Activated CD4-positive, alpha-beta T cell treated with anti-CD3 and anti-CD28 coated beads for 4 hours (primary cell): ENCODE data around the gene DPAGT1.

Experiments used
- DNase-seq, 2 donors: peaks; one replicate each; pipeline ENCODE4 v3.0.0-alpha.2; 2020

The DPAGT1 gene

GRCh38 chr11:119057000-119057769, 44.5 kb downstream of the DPAGT1 start, which contains the start of gene HYOU1:
Gene HYOU1, minus strand, starts transcription at chr11:119057205. Its CDS starts 1,045 bp downstream, at chr11:119056160.
- DNase-seq, result peak; percentile 99 to 100

GRCh38 chr11:119056421-119056999, 45.1 kb downstream of the DPAGT1 start:
- DNase-seq, result peak; percentile 37 to 40

- DNase-seq, result no peak
Measured at GRCh38 chr11:119055901-119056300, 45.8 kb downstream of the DPAGT1 start.

- no peak for DNase-seq
Measured at GRCh38 chr11:119054418-119054817, 47.2 kb downstream of the DPAGT1 start.

- DNase-seq, result no peak
Measured at GRCh38 chr11:119052163-119052814, 49.4 kb downstream of the DPAGT1 start.

- DNase-seq, result no peak
Measured at GRCh38 chr11:119051440-119052162, 50.1 kb downstream of the DPAGT1 start.

GRCh38 chr11:119049081-119049480, 52.6 kb downstream of the DPAGT1 start:
- no peak for DNase-seq

GRCh38 chr11:119048644-119049043, 53.0 kb downstream of the DPAGT1 start:
- no peak for DNase-seq

GRCh38 chr11:119047205-119047604, 54.4 kb downstream of the DPAGT1 start:
- no peak for DNase-seq
